DLD1 (cell line): Measurements from ENCODE around the gene RASAL2.
"Not testable (repeated sequence)": the region's sequence is repeated elsewhere in the genome, so short reads cannot be mapped to it uniquely, and the experiment has no call there.

Source experiments
- in situ Hi-C: cut with HindIII; loops from 2 replicates; pipeline ENCODE4 v1.10.0; 2017; ENCODE audit warnings: low sequenced_read_pairs

RASAL2 gene

DNA sequence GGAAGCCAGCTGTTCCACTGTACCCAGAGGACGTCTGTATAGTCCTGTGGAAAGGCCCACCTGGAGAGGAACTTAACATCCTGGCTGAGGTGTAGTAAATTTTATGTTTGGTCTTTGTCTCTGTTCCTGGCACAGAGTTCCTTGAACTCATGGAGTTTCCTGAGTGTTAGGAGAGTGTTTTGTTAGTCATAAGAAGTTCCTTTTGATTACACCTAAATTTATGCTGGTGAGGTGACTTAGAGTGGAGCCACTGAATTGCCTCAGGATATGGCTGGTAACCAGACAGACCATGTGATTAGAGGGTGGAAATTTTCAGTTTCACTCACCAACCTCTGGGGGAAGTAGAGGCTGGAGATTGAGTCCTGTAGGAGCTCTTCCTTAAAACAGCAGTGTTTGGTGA, 57.9 kb downstream of the RASAL2 start:
- in situ Hi-C loops = no loop called here

DNA sequence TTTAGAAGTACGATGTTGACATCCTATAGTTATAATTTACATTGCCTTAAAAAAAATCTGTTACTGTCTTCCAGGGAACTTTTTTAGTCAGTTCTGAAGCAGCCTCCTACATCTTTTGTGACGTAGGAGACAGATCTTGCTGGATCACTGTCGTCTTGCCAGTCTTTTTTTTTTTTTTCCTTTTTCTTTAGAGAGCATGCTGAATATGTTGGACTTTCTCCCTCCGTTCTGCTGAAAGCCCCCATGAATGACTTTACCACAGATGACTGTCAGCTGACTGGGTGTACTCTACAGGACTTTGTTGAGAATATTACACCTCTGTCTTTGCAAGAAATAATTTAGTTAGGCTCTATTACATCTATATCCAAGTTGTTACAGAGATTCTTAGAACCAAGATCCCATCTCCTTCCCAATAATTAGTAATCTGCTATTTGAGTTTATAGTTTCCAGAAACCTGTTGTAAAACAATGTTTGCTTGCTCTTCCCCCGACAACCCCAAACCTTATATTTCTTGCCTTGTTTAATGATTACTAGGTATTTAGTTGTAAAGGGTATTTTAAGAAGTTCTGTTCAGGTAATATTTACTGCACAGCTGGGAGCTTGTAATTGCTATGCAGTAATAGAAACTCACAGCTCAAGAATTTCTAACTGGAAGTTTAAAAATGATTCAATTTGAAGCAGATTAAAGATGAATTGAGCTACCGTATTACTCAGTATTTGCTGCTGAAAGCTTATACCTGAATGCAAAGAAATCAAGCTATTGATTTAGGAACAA, 61.8 kb downstream of the RASAL2 start:
- in situ Hi-C loops = no loop called here

GRCh38 chr1:178160736-178161475, 67.0 kb downstream of the RASAL2 start:
- in situ Hi-C loops = no loop called here

- in situ Hi-C loops = no loop called here
These were observed 67.6 kb downstream of the RASAL2 start for GRCh38 chr1:178161516-178161915.

DNA sequence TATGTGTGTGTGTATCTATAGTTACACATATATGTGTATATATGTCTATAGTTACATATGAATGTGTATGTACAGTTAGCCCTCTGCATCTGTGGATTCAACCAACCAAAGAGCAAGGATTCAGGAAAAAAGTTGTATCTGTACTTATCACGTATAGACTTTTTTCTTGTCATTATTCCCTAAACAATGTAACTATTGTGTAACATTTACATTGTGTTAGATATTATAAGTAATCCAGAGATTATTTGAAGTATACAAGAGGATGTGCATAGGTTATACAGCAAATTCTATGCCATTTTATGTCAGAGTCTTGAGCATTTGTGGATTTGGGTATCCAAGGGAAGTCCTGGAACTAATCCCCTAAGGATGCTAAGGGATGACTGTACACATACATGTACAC, 71.3 kb downstream of the RASAL2 start:
- in situ Hi-C loops = no loop called here

GRCh38 chr1:178166429-178167024, 72.6 kb downstream of the RASAL2 start:
- in situ Hi-C loops = no loop called here

DNA sequence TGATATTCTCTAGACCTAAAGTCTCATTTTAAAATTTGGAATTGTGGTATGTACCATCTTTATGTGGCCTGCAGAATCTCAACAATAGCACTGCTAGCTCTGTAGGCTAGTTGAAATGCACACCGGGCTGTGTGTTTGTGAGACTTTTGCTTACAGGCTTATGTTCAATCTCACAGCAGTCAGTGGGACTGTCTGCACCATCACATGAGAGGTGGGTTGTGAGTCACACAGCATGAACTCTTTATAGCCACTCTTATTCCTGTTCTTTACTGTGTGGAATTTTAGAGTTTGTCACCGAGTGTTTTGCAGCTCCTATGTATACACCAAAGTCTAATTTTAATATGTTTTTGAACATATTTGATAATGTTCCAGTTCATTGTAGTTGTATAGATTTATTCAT, 74.6 kb downstream of the RASAL2 start:
- in situ Hi-C loops = no loop called here

- in situ Hi-C loops = no loop called here
These were observed 75.7 kb downstream of the RASAL2 start for GRCh38 chr1:178169649-178170048.

DNA sequence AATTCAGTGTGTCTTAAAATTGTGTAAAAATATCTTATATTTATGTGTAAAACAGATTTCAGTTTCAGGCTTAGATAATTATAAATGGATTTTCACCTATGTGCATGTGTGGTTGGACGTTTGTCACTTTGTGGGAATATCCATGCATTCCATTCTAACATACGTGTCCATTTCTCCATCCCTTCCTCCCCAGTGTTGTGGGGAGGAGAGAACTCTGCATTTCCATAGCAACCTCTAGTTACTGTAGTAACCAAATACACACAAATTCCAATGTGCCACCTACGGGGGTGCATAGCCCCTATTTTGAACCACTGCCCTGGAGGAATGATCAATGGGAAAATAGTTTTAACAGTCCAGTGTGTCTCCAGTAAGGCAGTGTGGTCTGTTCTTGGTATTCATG, 79.0 kb downstream of the RASAL2 start:
- in situ Hi-C loops = no loop called here

DNA sequence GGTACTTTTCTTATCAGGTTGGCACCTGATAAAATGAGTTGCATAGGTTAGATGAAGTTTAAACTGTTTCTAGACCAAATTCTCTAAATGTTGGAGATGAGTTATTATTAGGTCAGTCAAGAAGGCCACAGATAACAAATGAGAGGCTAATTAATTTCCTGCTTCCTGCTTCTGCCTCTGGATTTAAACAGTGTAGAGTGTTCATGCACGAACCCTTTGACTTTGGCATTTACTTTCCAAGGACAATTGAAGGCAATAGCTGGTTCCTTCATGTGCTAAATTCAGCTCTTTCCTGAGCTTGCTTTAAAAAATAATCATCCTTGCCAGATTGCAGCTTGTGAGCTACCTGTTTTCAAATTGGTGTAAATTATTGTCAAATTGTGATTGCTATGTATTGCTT, 80.6 kb downstream of the RASAL2 start:
- in situ Hi-C loops = no loop called here

GRCh38 chr1:178180405-178180804, 86.5 kb downstream of the RASAL2 start:
- in situ Hi-C loops = no loop called here

DNA sequence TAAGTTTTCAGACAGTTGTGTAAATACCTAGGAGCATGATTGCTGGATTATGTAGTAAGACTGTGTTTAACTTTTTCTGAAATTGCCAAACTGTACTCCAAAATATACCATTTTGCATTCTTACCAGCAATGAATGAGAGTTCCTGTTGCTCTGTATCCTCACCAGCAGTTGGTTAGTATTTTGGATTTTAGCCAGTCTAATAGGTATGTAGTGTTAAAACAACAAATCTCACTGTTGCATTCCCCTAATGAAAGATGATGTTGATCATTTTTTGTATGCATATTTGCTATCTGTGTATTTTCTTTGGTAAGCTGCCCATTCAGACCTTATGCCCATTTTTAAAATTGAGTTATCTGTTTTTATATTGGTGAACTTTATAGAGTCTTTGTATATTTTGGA, 89.9 kb downstream of the RASAL2 start:
- in situ Hi-C loops = no loop called here

GRCh38 chr1:178188306-178188705, 94.4 kb downstream of the RASAL2 start:
- in situ Hi-C loops = no loop called here

GRCh38 chr1:178189814-178190213, 95.9 kb downstream of the RASAL2 start:
- in situ Hi-C loops = no loop called here

DNA sequence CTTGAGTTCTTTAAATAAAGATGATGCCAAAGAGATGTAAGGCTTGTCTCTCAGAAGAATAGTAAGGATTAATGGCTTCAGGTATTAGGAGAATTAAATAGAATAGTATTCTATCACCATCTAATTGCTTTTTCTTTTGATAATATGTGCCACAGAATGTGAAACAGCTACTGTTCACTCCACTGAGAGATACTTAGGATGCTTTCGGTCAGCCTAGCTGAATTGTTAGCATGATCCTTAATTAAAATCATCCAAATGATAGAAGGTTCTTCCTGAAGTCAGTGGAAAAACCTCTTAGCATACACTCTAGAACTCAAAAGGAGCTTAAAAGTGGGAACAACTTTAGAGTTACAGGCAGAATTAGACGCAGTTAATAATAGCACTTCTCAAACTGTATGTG, 97.0 kb downstream of the RASAL2 start:
- in situ Hi-C loops = no loop called here

DNA sequence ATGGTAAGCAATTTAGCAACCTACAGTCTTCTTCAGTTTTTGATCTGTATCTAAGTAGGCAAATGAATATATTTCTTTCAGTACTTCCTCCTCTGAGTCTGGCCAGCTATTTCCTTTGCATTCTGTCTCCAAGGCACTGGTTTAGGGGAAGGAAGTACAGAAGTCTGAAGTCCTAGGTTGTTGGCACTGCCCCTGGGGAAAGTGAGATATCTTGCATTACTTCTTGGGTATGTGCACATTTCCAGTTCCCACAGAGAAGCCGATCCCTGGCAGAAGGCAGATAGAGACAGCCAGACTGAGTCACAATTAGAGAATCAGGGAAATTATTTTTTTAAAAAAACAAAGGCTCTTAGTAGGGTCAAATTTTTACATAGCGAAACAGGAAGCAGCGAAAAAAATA, 98.8 kb downstream of the RASAL2 start:
- in situ Hi-C loops = no loop called here

- in situ Hi-C loops = no loop called here
These were observed 102.7 kb downstream of the RASAL2 start for GRCh38 chr1:178196631-178197030.

GRCh38 chr1:178202095-178202494, 108.2 kb downstream of the RASAL2 start:
- in situ Hi-C loops = not testable (repeated sequence)

- in situ Hi-C loops = not testable (repeated sequence)
These were observed 108.6 kb downstream of the RASAL2 start for GRCh38 chr1:178202546-178202945.

GRCh38 chr1:178208269-178208856, 114.5 kb downstream of the RASAL2 start:
- in situ Hi-C loops = not testable (repeated sequence)

- in situ Hi-C loops = no loop called here
These were observed 116.0 kb downstream of the RASAL2 start for GRCh38 chr1:178209935-178210334.

DNA sequence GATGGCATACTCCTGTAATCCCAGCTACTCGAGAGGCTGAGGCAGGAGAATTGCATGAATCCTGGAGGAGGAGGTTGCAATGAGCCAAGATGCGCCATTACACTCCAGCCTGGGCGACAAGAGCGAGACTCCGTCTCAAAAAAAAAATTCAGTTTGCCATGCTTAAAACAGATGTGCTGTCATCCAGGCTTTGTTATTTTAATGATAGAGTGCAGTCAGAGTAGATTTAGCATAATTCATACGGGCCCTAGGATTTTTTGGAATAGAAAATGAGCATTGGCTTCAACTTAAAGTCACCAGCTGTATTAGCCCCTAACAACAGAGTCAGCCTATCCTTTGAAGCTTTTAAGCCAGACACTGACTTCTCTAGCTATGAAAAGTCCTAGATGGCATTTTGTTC, 124.6 kb downstream of the RASAL2 start:
- in situ Hi-C loops = no loop called here
